Adipocyte (in vitro differentiated cells): ENCODE results near the gene CHST4.
"Not testable (repeated sequence)": the region's sequence is repeated elsewhere in the genome, so short reads cannot be mapped to it uniquely, and the experiment has no call there.

Experiments
- DNase-seq: peaks from one replicate; pipeline ENCODE4 v3.0.0-alpha.2; 2015; ENCODE audit warnings: low read depth
- H3K27me3 ChIP-seq: replicated peaks from 2 replicates; pipeline ENCODE4 v1.7.0; 2013; ENCODE audit warnings: mild to moderate bottlenecking, low read length, moderate library complexity; ENCODE audit not compliant: control insufficient read depth, insufficient read depth
- H3K36me3 ChIP-seq: 2 replicates; pipeline ENCODE4 v1.7.0; 2013; ENCODE audit warnings: low read length, mild to moderate bottlenecking, moderate library complexity; ENCODE audit not compliant: control insufficient read depth, insufficient read depth, severe bottlenecking
- H3K4me1 ChIP-seq: 2 replicates; pipeline ENCODE4 v1.7.0; 2013; ENCODE audit warnings: mild to moderate bottlenecking, low read length, moderate library complexity; ENCODE audit not compliant: control insufficient read depth, insufficient read depth
- H3K4me3 ChIP-seq: 2 replicates; pipeline ENCODE4 v1.7.0; 2013; ENCODE audit warnings: mild to moderate bottlenecking, low read length, moderate library complexity
- H3K9ac ChIP-seq: 2 replicates; pipeline ENCODE4 v1.7.0; 2013; ENCODE audit warnings: mild to moderate bottlenecking, low read length, moderate library complexity
- H3K9me3 ChIP-seq: 2 replicates; pipeline ENCODE4 v1.7.0; 2013; ENCODE audit warnings: mild to moderate bottlenecking, low read length, moderate library complexity; ENCODE audit not compliant: control insufficient read depth

CHST4 gene

GRCh38 chr16:71572497-71573116, 46.4 kb downstream of the CHST4 start:
- DNase-seq, result no peak
- no peaks in the 10 kb centered on the region for H3K9me3 ChIP-seq
- no peak overlapping the region for H3K9ac ChIP-seq
- peaks cover 18% of the 10 kb centered on the region for H3K4me1 ChIP-seq
- H3K36me3 ChIP-seq, result no peaks in the 10 kb centered on the region
- no peak overlapping the region for H3K4me3 ChIP-seq
- peaks cover 15% of the 10 kb centered on the region for H3K27me3 ChIP-seq

GRCh38 chr16:71573387-71574094, 47.3 kb downstream of the CHST4 start:
- no peak overlapping the region for H3K4me3 ChIP-seq
- peaks cover 21% of the 10 kb centered on the region for H3K27me3 ChIP-seq
- H3K9me3 ChIP-seq, result no peaks in the 10 kb centered on the region
- peaks cover 15% of the 10 kb centered on the region for H3K4me1 ChIP-seq
- DNase-seq, result no peak
- H3K36me3 ChIP-seq, result no peaks in the 10 kb centered on the region
- H3K9ac ChIP-seq, result no peak overlapping the region

GRCh38 chr16:71574702-71575101, 48.5 kb downstream of the CHST4 start:
- H3K4me1 ChIP-seq, result peaks cover 6% of the 10 kb centered on the region
- no peaks in the 10 kb centered on the region for H3K36me3 ChIP-seq

GRCh38 chr16:71576971-71577370, 50.7 kb downstream of the CHST4 start, which contains the start of gene TAT:
Gene TAT, minus strand, starts transcription at chr16:71577092. Its CDS starts 677 bp downstream, at chr16:71576415.
- Histone ChIP-seq H3K4me1 (no peaks in the 10 kb centered on the region), H3K4me3 (no peak within 1 kb of the TSS), H3K27me3 (peaks cover 25% of the 10 kb centered on the region), H3K9me3 (no peaks in the 10 kb centered on the region), H3K9ac (no peak within 1 kb of the TSS), H3K36me3 (no peaks in the 10 kb centered on the region)
- no peak for DNase-seq

More at GRCh38 chr16:71574702-71575101, 48.5 kb downstream of the CHST4 start:
- Histone ChIP-seq H3K9me3 (no peaks in the 10 kb centered on the region), H3K27me3 (peaks cover 21% of the 10 kb centered on the region), H3K4me3 (no peak overlapping the region), H3K9ac (no peak overlapping the region)
- DNase-seq, result no peak

- H3K4me1 ChIP-seq, DNase-seq, H3K9ac ChIP-seq, H3K9me3 ChIP-seq, H3K36me3 ChIP-seq, H3K4me3 ChIP-seq: not testable (repeated sequence)
- H3K27me3 ChIP-seq, result peaks cover 31% of the 10 kb centered on the region
Observed at GRCh38 chr16:71582553-71582848, 56.3 kb downstream of the CHST4 start.

- Histone ChIP-seq H3K4me3 (no peak overlapping the region), H3K9me3 (peaks cover 13% of the 10 kb centered on the region), H3K36me3 (no peaks in the 10 kb centered on the region), H3K4me1 (no peaks in the 10 kb centered on the region), H3K27me3 (peaks cover 24% of the 10 kb centered on the region), H3K9ac (no peak overlapping the region)
- DNase-seq, result no peak
Observed at GRCh38 chr16:71584543-71585317, 58.5 kb downstream of the CHST4 start.

GRCh38 chr16:71585318-71585703, 59.1 kb downstream of the CHST4 start:
- peaks cover 13% of the 10 kb centered on the region for H3K9me3 ChIP-seq
- DNase-seq, result no peak
- H3K9ac ChIP-seq, result no peak overlapping the region
- H3K4me1 ChIP-seq, result no peaks in the 10 kb centered on the region
- peaks cover 24% of the 10 kb centered on the region for H3K27me3 ChIP-seq
- no peak overlapping the region for H3K4me3 ChIP-seq
- no peaks in the 10 kb centered on the region for H3K36me3 ChIP-seq
